Thymus (tissue), 11 donors: ENCODE results near the gene MAP1LC3B2. TPM values are rescaled to one million over a fixed set of nuclear protein-coding genes. Genes with fewer than 3 reads are reported as not detected.

Experiments
- DNase-seq, 9 donors: peaks; one replicate each; pipeline ENCODE4 v3.0.0-alpha.2; 2013; ENCODE audit warnings: low spot score in 9 of 9, low read depth in 6 of 9, missing footprints in 1 of 9
- H3K27ac ChIP-seq, 2 donors: one replicate each; pipeline ENCODE4 v1.5.1; 2013; ENCODE audit warnings: control low read depth in 1 of 2, low read depth in 1 of 2, low read length in 1 of 2, mild to moderate bottlenecking in 1 of 2, moderate library complexity in 1 of 2
- H3K27me3 ChIP-seq, 2 donors: one replicate each; pipeline ENCODE4 v1.5.1; 2013; ENCODE audit warnings: low read length in 1 of 2; ENCODE audit not compliant: control insufficient read depth in 2 of 2, insufficient read depth in 1 of 2
- H3K36me3 ChIP-seq, 2 donors: one replicate each; pipeline ENCODE4 v1.5.1; 2013; ENCODE audit warnings: low read length in 1 of 2, mild to moderate bottlenecking in 1 of 2, moderate library complexity in 1 of 2; ENCODE audit not compliant: control insufficient read depth in 2 of 2, insufficient read depth in 2 of 2
- H3K4me1 ChIP-seq, 2 donors: one replicate each; pipeline ENCODE4 v1.5.1; 2013; ENCODE audit warnings: low read length in 2 of 2; ENCODE audit not compliant: control insufficient read depth in 2 of 2, insufficient read depth in 2 of 2
- H3K4me3 ChIP-seq, 2 donors: one replicate each; pipeline ENCODE4 v1.5.1; 2013; ENCODE audit warnings: low read length in 2 of 2, control low read depth in 1 of 2, mild to moderate bottlenecking in 1 of 2
- H3K9me3 ChIP-seq, 2 donors: one replicate each; pipeline ENCODE4 v1.5.1; 2013; ENCODE audit warnings: low read length in 1 of 2, mild to moderate bottlenecking in 1 of 2; ENCODE audit not compliant: control insufficient read depth in 2 of 2, insufficient read depth in 1 of 2
- WGBS: extraction: QIAGEN DNeasy Blood & Tissue Kit; methylation state at CpG from one replicate; pipeline ENCODE4 v1.1.7; 2013; 5-methylcytosine and 5-hydroxymethylcytosine counted together
- polyA plus RNA-seq: library from polyadenylated mRNA; stranded (reverse); fragments of 200-250 nt; gene quantifications from one replicate; pipeline ENCODE4 v1.2.3, GENCODE V29; 2013
- total RNA-seq: library from RNA; stranded (reverse); fragments of 120-200 nt; gene quantifications from one replicate; pipeline ENCODE4 v1.2.4, GENCODE V29; 2013
- donor health status: healthy.

MAP1LC3B2 gene
- total and polyA plus RNA-seq, 2 donors: 2.0 to 6.5 TPM

- Histone ChIP-seq H3K27me3 (no peaks in the 10 kb centered on the region), H3K9me3 (no peaks in the 10 kb centered on the region), H3K27ac (no peak overlapping the region), H3K36me3 (no peaks in the 10 kb centered on the region), H3K4me3 (no peak overlapping the region), H3K4me1 (peaks cover 8 to 31% of the 10 kb centered on the region in 2 donors)
- 97% methylated on average over 15 of the region's 15 CpGs for WGBS
- no peak for DNase-seq
Observed at GRCh38 chr12:116603546-116604177, 44.5 kb downstream of the MAP1LC3B2 start.

- H3K4me3 ChIP-seq: no peak overlapping the region
- peaks cover under 1 to 28% of the 10 kb centered on the region in 2 donors for H3K4me1 ChIP-seq
- no peak for DNase-seq
- no peaks in the 10 kb centered on the region for H3K9me3 ChIP-seq
- H3K27me3 ChIP-seq: no peaks in the 10 kb centered on the region
- H3K36me3 ChIP-seq: no peaks in the 10 kb centered on the region
- no peak overlapping the region for H3K27ac ChIP-seq
- WGBS: 91% methylated on average over 13 of the region's 13 CpGs
Observed at GRCh38 chr12:116604178-116604895, 45.2 kb downstream of the MAP1LC3B2 start.

GRCh38 chr12:116604951-116605641 is 45.9 kb downstream of the MAP1LC3B2 start:
- H3K27ac ChIP-seq: no peak overlapping the region

GRCh38 chr12:116606397-116606796 is 47.2 kb downstream of the MAP1LC3B2 start:
- Histone ChIP-seq H3K27me3 (no peaks in the 10 kb centered on the region), H3K36me3 (no peaks in the 10 kb centered on the region), H3K27ac (no peak overlapping the region), H3K4me1 (peaks cover 2 to 22% of the 10 kb centered on the region in 2 donors), H3K4me3 (no peak overlapping the region), H3K9me3 (no peaks in the 10 kb centered on the region)
- DNase-seq: no peak
- WGBS: 94% methylated on average over 4 of the region's 4 CpGs

More at GRCh38 chr12:116604951-116605641, 45.9 kb downstream of the MAP1LC3B2 start:
- Histone ChIP-seq H3K36me3 (no peaks in the 10 kb centered on the region), H3K4me1 (peaks cover 2 to 28% of the 10 kb centered on the region in 2 donors), H3K9me3 (no peaks in the 10 kb centered on the region), H3K4me3 (no peak overlapping the region), H3K27me3 (no peaks in the 10 kb centered on the region)
- DNase-seq: no peak
- 91% methylated on average over 22 of the region's 22 CpGs for WGBS

GRCh38 chr12:116607039-116607438 is 47.9 kb downstream of the MAP1LC3B2 start:
- H3K27me3 ChIP-seq: no peaks in the 10 kb centered on the region
- no peak for DNase-seq
- H3K4me1 ChIP-seq: peaks cover 2 to 15% of the 10 kb centered on the region in 2 donors
- H3K9me3 ChIP-seq: no peaks in the 10 kb centered on the region
- no peaks in the 10 kb centered on the region for H3K36me3 ChIP-seq
- no peak overlapping the region for H3K4me3 ChIP-seq
- 97% methylated on average over 6 of the region's 6 CpGs for WGBS
- no peak overlapping the region for H3K27ac ChIP-seq

- Histone ChIP-seq H3K36me3 (no peaks in the 10 kb centered on the region), H3K4me3 (no peak overlapping the region), H3K4me1 (peaks cover 2 to 11% of the 10 kb centered on the region in 2 donors), H3K27ac (no peak overlapping the region), H3K27me3 (no peaks in the 10 kb centered on the region), H3K9me3 (no peaks in the 10 kb centered on the region)
- WGBS: 93% methylated on average over 8 of the region's 8 CpGs
- peak in 5 of 9 donors; percentile 19 to 73 (median 40) for DNase-seq
Observed at GRCh38 chr12:116609319-116610114, 50.3 kb downstream of the MAP1LC3B2 start.

- Histone ChIP-seq H3K27me3 (no peaks in the 10 kb centered on the region), H3K36me3 (no peaks in the 10 kb centered on the region), H3K9me3 (no peaks in the 10 kb centered on the region), H3K27ac (no peak overlapping the region), H3K4me1 (peaks cover 2 to 11% of the 10 kb centered on the region in 2 donors), H3K4me3 (no peak overlapping the region)
- DNase-seq: no peak
- 91% methylated on average over 11 of the region's 11 CpGs for WGBS
Observed at GRCh38 chr12:116610971-116611541, 51.9 kb downstream of the MAP1LC3B2 start.

- Histone ChIP-seq H3K36me3 (no peaks in the 10 kb centered on the region), H3K4me3 (no peak overlapping the region), H3K4me1 (peaks cover 2 to 11% of the 10 kb centered on the region in 2 donors), H3K27ac (no peak overlapping the region), H3K27me3 (no peaks in the 10 kb centered on the region), H3K9me3 (no peaks in the 10 kb centered on the region)
- 89% methylated on average over 6 of the region's 6 CpGs for WGBS
- DNase-seq: no peak
Observed at GRCh38 chr12:116612436-116612835, 53.3 kb downstream of the MAP1LC3B2 start.
